GM19468 (cell line): ENCODE data around the gene MCF2L.

Experiments
- ATAC-seq: cut with Tn5 transposase; IDR thresholded peaks from one replicate; pipeline ENCODE4 v1.9.1; 2021; ENCODE audit warnings: mild to moderate bottlenecking, moderate library complexity, moderate number of reproducible peaks; ENCODE audit not compliant: unreplicated experiment; ENCODE audit errors: extremely low read depth

The MCF2L gene

DNA sequence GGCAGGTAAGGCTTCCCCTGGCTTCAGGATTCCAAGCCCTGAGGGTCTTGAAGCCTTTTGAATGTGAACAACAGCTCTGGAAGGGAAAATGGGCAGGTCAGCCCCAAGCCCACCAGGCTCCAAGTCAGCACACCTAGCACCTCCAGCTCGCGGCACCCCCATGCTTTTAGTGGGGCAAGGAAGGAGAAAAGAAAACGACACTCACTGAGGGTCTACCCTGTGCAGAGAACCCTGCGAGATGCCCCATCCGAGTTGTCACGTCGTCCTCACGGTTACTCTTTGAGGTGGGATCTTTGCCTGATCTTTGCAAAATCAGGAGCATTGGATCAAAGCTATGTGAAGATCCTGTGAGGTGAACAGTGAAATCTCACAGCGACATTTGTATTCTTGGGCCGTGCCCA, 147.9 kb downstream of the MCF2L start:
- ATAC-seq = no peak

DNA sequence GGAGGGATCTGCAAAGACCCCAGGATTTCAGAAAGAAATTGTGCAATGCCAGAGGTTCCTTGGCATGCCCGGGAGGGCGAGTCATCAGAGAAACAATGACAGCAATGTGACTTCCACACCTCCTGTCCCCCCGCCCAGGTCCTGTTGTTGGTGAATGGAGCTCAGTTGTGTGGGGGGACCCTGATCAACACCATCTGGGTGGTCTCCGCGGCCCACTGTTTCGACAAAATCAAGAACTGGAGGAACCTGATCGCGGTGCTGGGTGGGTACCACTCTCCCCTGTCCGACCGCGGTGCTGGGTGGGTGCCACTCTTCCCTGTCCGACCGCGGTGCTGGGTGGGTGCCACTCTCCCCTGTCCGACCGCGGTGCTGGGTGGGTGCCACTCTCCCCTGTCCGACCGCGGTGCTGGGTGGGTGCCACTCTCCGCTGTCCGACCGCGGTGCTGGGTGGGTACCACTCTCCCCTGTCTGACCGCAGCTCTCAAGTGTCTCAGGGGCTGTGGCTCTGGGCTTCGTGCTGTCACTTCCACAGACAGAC, 148.4 kb downstream of the MCF2L start:
- ATAC-seq = no peak

DNA sequence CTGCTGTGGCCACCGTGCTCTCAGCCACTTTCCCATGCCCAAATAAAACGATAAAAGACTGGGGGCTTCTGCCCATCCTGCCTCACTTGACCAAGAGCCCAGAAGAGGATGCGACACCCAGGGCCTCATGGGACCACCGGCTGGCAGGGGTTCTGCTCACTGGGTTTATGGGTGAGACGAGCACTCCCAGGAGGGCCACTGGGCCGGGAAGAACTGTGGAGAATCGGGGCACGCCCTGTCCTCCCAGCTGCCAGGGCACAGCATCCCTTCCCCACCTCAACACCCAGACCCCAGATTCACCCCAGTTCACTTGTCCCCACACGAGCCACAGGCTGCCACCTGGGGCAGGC, 148.9 kb downstream of the MCF2L start:
- ATAC-seq = no peak

DNA sequence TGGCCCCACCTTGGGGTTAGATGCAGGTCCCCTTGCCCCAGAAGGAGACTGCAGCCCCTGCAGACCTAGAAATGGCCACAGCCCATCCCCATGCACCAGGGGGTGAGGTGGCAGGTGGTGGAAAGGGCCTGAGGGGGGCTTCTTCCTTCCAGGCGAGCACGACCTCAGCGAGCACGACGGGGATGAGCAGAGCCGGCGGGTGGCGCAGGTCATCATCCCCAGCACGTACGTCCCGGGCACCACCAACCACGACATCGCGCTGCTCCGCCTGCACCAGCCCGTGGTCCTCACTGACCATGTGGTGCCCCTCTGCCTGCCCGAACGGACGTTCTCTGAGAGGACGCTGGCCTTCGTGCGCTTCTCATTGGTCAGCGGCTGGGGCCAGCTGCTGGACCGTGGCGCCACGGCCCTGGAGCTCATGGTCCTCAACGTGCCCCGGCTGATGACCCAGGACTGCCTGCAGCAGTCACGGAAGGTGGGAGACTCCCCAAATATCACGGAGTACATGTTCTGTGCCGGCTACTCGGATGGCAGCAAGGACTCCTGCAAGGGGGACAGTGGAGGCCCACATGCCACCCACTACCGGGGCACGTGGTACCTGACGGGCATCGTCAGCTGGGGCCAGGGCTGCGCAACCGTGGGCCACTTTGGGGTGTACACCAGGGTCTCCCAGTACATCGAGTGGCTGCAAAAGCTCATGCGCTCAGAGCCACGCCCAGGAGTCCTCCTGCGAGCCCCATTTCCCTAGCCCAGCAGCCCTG, 149.4 kb downstream of the MCF2L start:
- ATAC-seq = no peak

DNA sequence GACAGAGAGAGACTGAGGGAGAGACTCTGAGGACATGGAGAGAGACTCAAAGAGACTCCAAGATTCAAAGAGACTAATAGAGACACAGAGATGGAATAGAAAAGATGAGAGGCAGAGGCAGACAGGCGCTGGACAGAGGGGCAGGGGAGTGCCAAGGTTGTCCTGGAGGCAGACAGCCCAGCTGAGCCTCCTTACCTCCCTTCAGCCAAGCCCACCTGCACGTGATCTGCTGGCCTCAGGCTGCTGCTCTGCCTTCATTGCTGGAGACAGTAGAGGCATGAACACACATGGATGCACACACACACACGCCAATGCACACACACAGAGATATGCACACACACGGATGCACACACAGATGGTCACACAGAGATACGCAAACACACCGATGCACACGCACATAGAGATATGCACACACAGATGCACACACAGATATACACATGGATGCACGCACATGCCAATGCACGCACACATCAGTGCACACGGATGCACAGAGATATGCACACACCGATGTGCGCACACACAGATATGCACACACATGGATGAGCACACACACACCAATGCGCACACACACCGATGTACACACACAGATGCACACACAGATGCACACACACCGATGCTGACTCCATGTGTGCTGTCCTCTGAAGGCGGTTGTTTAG, 150.3 kb downstream of the MCF2L start:
- no peak for ATAC-seq

DNA sequence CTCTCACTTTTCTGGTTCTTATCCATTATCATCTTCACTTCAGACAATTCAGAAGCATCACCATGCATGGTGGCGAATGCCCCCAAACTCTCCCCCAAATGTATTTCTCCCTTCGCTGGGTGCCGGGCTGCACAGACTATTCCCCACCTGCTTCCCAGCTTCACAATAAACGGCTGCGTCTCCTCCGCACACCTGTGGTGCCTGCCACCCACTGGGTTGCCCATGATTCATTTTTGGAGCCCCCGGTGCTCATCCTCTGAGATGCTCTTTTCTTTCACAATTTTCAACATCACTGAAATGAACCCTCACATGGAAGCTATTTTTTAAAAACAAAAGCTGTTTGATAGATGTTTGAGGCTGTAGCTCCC, 150.8 kb downstream of the MCF2L start:
- no peak for ATAC-seq

DNA sequence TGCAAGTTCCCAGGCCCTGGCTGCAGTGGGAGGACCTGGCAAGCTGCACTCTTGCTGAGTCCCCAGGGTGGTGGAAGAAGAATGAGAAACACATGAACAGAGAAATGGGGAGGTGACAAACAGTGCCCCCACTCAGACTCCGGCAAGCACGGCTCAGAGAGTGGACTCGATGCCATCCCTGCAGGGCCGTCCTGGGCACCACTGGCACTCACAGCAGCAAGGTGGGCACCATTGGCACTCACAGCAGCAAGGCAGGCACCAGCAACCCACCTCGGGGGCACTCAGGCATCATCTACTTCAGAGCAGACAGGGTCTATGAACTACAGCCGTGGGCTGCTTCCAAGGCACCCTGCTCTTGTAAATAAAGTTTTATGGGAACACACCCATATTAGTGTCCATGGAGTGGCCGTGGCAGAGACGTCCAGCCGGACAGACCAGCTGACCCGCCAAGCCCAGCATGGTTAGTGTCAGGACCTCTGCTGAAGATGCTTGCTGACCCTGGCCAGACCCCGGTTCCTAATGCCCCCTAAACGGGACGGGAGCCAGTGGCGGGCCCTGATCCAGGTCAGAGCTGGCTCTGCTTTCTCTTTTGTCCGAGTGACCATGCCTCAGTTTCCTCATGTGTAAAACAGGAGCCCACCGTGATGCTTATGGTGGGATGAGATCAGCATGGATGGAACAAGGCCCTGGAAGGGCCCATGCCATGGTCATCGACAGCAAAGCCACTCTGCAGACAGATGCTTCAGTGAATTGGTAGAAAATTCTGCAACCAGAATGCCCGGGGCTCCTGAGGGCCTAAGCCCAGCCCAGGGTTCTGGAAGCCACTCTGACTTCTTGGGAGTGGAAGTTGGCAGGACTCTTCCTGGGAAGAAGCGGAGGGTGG, 151.5 kb downstream of the MCF2L start:
- ATAC-seq = no peak

DNA sequence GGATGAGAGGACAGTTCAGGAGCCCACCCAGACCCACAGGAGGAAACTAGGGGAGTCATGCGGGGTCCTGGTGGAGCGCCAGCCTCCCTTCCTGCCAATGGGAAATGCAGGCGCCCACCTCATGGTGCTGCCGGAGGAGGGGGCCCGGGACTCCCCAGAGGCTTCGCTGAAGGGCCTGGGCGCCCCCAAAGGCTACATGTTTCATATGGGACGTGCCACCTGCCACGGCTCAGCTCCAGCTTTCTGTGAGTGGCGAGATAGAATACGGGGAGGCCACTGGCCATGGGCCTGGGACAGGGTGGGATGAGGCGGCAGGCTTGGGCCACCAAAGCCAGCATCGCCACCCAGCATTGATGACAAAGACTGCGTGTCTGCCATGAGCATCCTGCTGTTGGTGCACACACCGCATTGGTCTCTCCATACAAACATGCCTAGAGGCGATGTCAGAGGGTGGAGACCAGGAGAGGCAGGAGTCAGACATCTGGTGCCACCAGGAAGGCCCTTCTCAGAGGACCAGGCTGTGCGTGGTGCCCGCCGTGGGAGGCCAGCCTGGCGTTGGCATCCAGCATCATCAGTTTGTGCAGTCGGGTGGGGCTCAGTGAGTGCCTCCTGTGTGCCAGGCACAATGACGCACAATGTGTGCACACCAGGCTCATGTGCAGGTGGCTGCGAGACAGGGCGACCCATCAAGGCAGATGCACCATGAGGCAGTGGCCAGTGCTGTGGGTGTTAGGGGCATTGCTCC, 152.3 kb downstream of the MCF2L start:
- no peak for ATAC-seq

GRCh38 chr13:113121928-113122471, 153.0 kb downstream of the MCF2L start:
- no peak for ATAC-seq

DNA sequence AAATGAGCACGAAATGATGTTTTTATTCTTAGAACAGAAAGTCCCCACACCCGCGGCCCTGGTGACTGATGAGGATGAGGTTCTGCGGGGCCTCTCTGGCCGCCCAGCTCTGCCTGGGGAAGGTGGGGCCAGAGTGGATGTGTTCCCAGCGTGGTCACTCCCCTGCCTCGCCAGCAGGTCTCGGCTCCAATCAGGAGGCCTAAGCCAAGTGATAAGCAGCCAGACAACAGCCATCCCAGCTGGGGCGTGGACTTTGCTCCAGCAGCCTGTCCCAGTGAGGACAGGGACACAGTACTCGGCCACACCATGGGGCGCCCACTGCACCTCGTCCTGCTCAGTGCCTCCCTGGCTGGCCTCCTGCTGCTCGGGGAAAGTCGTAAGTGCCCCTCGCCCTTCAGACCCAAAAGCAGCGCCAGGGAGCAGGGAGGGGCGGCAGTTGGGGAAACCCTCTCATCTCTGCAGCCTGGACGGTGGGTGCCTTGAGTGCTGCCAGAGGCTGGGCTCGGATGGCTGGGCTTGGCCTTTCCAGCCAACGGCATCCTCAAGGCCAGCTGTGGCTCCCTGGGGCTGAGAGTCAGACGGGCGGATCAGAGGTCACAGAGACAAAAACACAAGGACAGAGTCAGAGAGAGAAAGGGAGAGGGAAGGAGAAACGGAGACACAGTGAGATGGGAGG, 153.7 kb downstream of the MCF2L start, which contains the start of gene F10:
Gene F10, plus strand, starts transcription at position 250 of the 676 bp plus-strand sequence. Its CDS starts 57 bp downstream, at position 307.
- ATAC-seq = no peak

DNA sequence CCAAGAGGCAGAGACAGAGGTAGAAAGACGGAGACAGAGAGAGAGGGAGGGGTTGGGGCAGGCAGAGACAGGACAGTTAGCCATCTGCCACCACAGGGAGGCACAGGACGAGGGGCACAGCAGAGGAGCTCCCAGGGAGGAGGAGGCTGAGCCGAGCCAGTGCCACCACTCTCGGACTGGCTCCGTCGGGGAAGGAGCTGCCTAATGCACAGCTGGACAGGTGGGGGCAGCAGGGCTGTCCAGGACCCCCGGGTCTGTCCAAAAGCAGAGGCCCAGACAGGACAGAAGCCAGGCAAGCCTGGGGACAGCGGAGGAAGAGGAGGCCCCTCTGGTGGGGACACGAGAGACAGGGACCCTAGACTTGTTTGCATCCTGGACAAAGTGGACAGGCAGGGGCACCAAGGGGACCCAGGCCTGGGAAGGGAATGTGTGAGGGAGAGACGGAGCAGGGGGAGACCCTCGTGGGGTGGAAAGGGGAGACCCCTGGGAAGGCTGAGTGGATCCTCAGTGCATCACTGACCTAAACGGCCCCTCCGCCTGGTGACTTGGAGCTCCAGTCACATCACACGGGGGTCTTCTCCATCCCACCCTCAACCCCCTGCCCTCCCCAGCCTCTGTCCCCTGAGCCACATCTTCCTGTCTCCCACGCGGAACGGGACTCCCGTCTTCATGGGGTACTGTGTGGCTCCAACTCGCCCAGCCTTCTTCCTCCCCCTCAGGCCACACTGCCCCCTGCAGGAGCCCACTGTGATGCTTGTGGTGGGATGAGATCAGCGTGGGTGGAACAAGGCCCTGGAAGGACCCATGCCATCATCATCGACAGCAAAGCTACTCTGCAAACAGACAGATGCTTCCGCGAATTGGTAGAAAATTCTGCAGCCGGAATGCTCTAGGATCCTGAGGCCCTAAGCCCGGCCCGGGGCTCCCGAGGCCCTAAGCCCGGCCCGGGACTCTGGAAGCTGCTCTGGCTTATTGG, 154.5 kb downstream of the MCF2L start:
- ATAC-seq = no peak

GRCh38 chr13:113124211-113124970, 155.4 kb downstream of the MCF2L start:
- no peak for ATAC-seq

DNA sequence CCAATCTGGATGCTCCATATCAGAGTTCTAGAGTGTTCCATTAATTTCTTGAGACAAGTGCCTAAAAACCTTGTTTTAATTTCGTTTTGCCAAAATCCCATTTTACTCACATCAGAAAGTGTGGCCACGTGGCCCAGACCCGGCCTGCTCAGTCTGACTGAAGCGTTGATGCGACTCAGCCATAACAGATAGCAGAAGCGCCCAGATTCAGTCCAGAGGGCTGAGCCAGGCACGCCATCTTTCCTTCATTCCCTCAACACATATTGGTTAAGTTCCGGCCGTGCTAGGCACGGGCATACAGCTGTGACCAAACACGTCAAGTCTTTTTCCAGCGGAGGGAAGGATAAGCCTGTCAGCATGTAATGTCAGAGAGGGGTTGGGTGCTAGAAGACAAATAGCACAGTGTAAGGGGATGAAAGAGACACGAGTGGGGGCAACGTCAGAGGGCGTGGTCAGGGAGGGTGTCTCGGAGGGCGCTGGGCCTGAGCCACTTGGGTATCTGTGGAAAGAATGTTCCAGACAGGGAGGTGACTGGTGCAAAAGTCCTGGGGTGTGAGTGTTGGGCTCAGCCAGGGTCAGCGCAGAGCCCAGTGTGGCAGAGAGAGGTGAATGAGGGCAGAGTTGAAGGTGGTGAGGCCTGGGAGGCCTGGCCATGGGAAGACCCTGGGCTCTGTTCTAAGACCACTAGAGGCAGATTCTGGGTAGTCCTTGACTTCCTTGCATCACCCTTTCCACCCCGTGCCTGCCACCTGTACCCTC, 156.7 kb downstream of the MCF2L start:
- ATAC-seq = no peak

DNA sequence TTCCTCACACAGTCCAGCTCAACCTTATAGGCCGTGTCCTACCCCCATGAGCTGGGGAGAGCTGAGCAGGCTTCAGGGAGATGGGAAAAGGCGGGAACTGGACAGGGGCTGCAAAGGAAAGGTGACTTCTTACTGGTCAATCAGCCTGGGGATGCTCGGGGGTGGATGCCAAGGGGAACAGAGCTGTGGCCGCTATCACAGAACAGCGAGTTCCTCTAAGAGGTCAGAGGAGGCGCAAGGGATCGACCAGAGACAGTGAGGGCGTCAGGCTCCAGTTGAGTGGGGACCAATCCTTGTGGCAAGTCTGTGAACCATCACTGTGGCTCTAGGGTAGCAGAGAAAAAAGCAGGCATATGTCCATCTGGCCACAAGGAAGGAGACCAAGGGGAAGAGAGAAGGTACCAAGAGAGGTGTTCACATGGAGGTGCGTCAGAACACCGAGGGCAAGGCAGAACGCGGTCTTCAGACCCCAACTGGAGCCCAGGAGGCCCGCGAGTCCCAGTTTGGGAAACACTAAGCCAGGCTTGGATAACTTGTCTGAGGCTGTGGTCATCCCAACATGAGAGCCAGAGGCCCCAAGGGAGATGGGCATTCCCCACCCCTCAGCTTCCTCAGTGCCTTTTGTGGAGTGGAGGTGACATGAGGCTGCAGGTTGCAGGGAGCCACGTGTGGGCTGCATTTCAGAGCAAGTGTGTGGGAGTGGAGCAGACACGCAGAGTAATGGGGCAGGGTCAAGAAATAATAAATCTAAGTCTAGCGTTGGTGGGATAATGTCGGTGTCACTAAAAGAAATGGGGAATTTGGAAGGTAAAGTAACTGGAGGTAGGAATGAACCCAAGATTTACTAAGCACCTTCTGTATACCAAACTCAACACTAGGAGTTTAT, 157.5 kb downstream of the MCF2L start:
- no peak for ATAC-seq

DNA sequence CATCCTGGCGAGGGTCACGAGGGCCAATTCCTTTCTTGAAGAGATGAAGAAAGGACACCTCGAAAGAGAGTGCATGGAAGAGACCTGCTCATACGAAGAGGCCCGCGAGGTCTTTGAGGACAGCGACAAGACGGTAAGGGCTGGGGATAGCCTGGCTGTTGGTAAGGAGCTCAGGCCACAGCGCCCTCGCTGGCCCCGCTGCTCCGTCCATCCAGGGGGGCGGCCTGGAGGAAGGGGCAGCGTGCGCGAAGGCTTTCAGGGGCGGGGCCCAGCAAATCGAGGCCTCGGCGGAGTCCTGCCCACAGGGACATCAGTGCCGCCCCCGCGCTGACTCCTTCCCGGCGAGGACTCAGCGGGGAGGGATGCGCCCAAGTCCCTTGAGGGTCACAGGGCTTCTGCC, 160.5 kb downstream of the MCF2L start:
- no peak for ATAC-seq
